GM12878 (cell line): ENCODE results near the gene MAP2K7. TPM values are rescaled to one million over a fixed set of nuclear protein-coding genes. Genes with fewer than 3 reads are reported as not detected.
"Not testable (repeated sequence)": the region's sequence is repeated elsewhere in the genome, so short reads cannot be mapped to it uniquely, and the experiment has no call there.

ENCODE experiments used
- ATAC-seq: fragments of 200-7000 bp; cut with Tn5 transposase; 3 replicates; pipeline ENCODE4 v1.9.1; 2020; ENCODE audit warnings: mild to moderate bottlenecking, moderate library complexity
- BruUV-seq: library from RNA; stranded (reverse); fragments of 400-500 nt; replicated peaks from 2 replicates; lab custom pipeline; 2021; lab: Mats Ljungman, UMichigan
- CTCF ChIA-PET: fragments of 300-600 bp; sonication (Branson Sonifier 250); formaldehyde crosslinking; extraction: SDS; loops from one replicate; lab custom pipeline; 2021; ENCODE audit warnings: inconsistent platforms; lab: Yijun Ruan, JAX
- POLR2A ChIA-PET: fragments of 350-600 bp; formaldehyde crosslinking; extraction: SDS; loops from one replicate; lab custom pipeline; 2021; ENCODE audit warnings: inconsistent platforms; lab: Charles Lee
- RAD21 ChIA-PET: fragments of 300-600 bp; sonication (Branson Sonifier 250); formaldehyde crosslinking; loops from one replicate; lab custom pipeline; 2023; ENCODE audit warnings: antibody characterized with exemption; ENCODE audit not compliant: unreplicated experiment; lab: Charles Lee
- SMC1A ChIA-PET: fragments of 300-600 bp; sonication (Branson Sonifier 250); formaldehyde crosslinking; loops from one replicate; lab custom pipeline; 2023; ENCODE audit not compliant: unreplicated experiment, uncharacterized antibody; lab: Charles Lee
- DNase-seq: peaks from one replicate; pipeline ENCODE4 v3.0.0-alpha.2; 2011; ENCODE audit warnings: low read depth, low spot score
- FAIRE-seq: peaks from 3 replicates; lab custom pipeline; 2011; peaks lifted over from hg19 to GRCh38; lab: Jason Lieb, UNC
- H2AFZ ChIP-seq: 2 replicates; pipeline ENCODE4 v1.6.0; 2011; ENCODE audit warnings: low read depth, low read length, control low read depth; ENCODE audit not compliant: control insufficient read depth
- H3K27ac ChIP-seq: 2 replicates; pipeline ENCODE4 v1.5.1; 2011; ENCODE audit warnings: control low read depth; ENCODE audit not compliant: control insufficient read depth, insufficient read depth
- H3K27me3 ChIP-seq, 2 experiments: replicated peaks in 1 of 2; 2 replicates each; pipeline versions ENCODE4 v1.6.0 to v1.6.1; 2011; ENCODE audit warnings: low read length in 1 of 2; ENCODE audit not compliant: control insufficient read depth in 2 of 2, insufficient read depth in 2 of 2
- H3K36me3 ChIP-seq, 2 experiments: 2 replicates each; pipeline ENCODE4 v1.5.1; 2011; ENCODE audit warnings: low read length in 1 of 2; ENCODE audit not compliant: control insufficient read depth in 2 of 2, insufficient read depth in 2 of 2
- H3K4me1 ChIP-seq: 2 replicates; pipeline ENCODE4 v1.6.1; 2011; ENCODE audit warnings: mild to moderate bottlenecking, low read length, moderate library complexity, mixed read lengths; ENCODE audit not compliant: control insufficient read depth, insufficient read depth
- H3K4me2 ChIP-seq: 2 replicates; pipeline ENCODE4 v1.6.0; 2011; ENCODE audit warnings: control low read depth; ENCODE audit not compliant: control insufficient read depth, insufficient read depth
- H3K4me3 ChIP-seq: fragments of 200-600 bp; sonication (generic); 2 replicates; pipeline ENCODE4 v1.5.1; 2016
- H3K79me2 ChIP-seq: 2 replicates; pipeline ENCODE4 v1.6.0; 2011; ENCODE audit warnings: low read length; ENCODE audit not compliant: control insufficient read depth, insufficient read depth
- H3K9ac ChIP-seq: 2 replicates; pipeline ENCODE4 v1.8.0; 2011; ENCODE audit warnings: low read length, control low read depth, mixed read lengths; ENCODE audit not compliant: control insufficient read depth, insufficient read depth
- H3K9me3 ChIP-seq: replicated peaks from 3 replicates; pipeline ENCODE4 v1.5.1; 2011; ENCODE audit warnings: mild to moderate bottlenecking, low read length; ENCODE audit not compliant: control insufficient read depth, insufficient read depth
- H4K20me1 ChIP-seq: 2 replicates; pipeline ENCODE4 v1.6.0; 2011; ENCODE audit not compliant: control insufficient read depth, insufficient read depth
- DPF2 ChIP-seq: fragments of 450-650 bp; IDR thresholded peaks from 2 replicates; pipeline ENCODE4 v1.6.1; 2017; ENCODE audit warnings: mild to moderate bottlenecking
- IKZF1 ChIP-seq: fragments of 450-650 bp; conservative IDR thresholded peaks from 2 replicates; pipeline ENCODE4 v1.6.1; 2017; ENCODE audit warnings: antibody characterized with exemption, mild to moderate bottlenecking
- NFIC ChIP-seq: IDR thresholded peaks from 2 replicates; pipeline ENCODE4 v1.6.1; 2012; ENCODE audit warnings: low read depth, mild to moderate bottlenecking, inconsistent platforms, low read length, moderate library complexity
- RBBP5 ChIP-seq: fragments of 200-600 bp; sonication (generic); conservative IDR thresholded peaks from 2 replicates; pipeline ENCODE4 v1.6.1; 2016
- RUNX3 ChIP-seq: IDR thresholded peaks from 2 replicates; pipeline ENCODE4 v1.6.1; 2012; ENCODE audit warnings: low read length, inconsistent platforms
- SRF ChIP-seq, 2 experiments: IDR thresholded peaks; 2 replicates each; pipeline ENCODE4 v1.6.1; 2011; ENCODE audit warnings: low read depth in 2 of 2, low read length in 2 of 2, mild to moderate bottlenecking in 1 of 2, moderate library complexity in 1 of 2
- ZNF274 ChIP-seq: IDR thresholded peaks from one replicate; pipeline ENCODE4 v1.8.0; 2011; ENCODE audit not compliant: insufficient read length, insufficient read depth
- WGBS: methylation state at CpG from one replicate; pipeline ENCODE4 v1.1.6; 2016; ENCODE audit warnings: low lambda C conversion rate; ENCODE audit not compliant: insufficient replicate concordance, insufficient coverage; ENCODE audit errors: missing lambda C conversion rate; 5-methylcytosine and 5-hydroxymethylcytosine counted together
- in situ Hi-C: fragments of 300-500 bp; cut with MboI; formaldehyde crosslinking; loops from 9 replicates; pipeline ENCODE4 v1.14.3; 2018; ENCODE audit warnings: mixed read lengths
- intact Hi-C: fragments of 100-400 bp; cut with micrococcal nuclease; formaldehyde crosslinking; loops from one replicate; pipeline ENCODE4 v1.14.2; 2022; ENCODE audit not compliant: unreplicated experiment
- polyA plus RNA-seq, 11 experiments: library from polyadenylated mRNA; depleted of rRNA in 4 of 11; unstranded in 6 of 11; stranded (reverse) in 5 of 11; fragments of >200 nt; fragmentation: Nextera tagmentation in 4 of 11; fragmentation: Illumina TruSeq in 1 of 11; extraction: Ambion mirVana in 4 of 11; extraction: Trizol in 1 of 11; gene quantifications; 1 replicate in 1 of 11; 2 replicates in 10 of 11; pipeline versions ENCODE4 v1.2.1 to v1.2.3, GENCODE V29; 2011 to 2016; ENCODE audit warnings: inconsistent platforms in 2 of 11, missing spikeins in 2 of 11, low read depth in 1 of 11
- total RNA-seq, 4 experiments: library from RNA; depleted of rRNA in 3 of 4; stranded (reverse); fragments of >200 nt in 3 of 4; fragmentation: Illumina TruSeq in 1 of 4; extraction: Trizol in 1 of 4; gene quantifications; 2 replicates each; pipeline versions ENCODE4 v1.2.1 to v1.2.3, GENCODE V29; 2013 to 2021
- TF ChIP-seq, protein P1 (sequence below): fragments of 450-650 bp; IDR thresholded peaks from 2 replicates; pipeline ENCODE4 v1.6.1; 2016; ENCODE audit warnings: mild to moderate bottlenecking
- TF ChIP-seq, protein P2 (sequence below): fragments of 450-650 bp; IDR thresholded peaks from 2 replicates; pipeline ENCODE4 v1.6.1; 2017; ENCODE audit warnings: mild to moderate bottlenecking, low read depth, inconsistent platforms; ENCODE audit not compliant: poor library complexity, severe bottlenecking

MAP2K7 gene
- total and polyA plus RNA-seq, 10 of the 15 experiments (the other 5 are each of a cell fraction or from before 2014, with no cell fraction given) = 0.34 to 32.2 (median 6.7) TPM

DNA sequence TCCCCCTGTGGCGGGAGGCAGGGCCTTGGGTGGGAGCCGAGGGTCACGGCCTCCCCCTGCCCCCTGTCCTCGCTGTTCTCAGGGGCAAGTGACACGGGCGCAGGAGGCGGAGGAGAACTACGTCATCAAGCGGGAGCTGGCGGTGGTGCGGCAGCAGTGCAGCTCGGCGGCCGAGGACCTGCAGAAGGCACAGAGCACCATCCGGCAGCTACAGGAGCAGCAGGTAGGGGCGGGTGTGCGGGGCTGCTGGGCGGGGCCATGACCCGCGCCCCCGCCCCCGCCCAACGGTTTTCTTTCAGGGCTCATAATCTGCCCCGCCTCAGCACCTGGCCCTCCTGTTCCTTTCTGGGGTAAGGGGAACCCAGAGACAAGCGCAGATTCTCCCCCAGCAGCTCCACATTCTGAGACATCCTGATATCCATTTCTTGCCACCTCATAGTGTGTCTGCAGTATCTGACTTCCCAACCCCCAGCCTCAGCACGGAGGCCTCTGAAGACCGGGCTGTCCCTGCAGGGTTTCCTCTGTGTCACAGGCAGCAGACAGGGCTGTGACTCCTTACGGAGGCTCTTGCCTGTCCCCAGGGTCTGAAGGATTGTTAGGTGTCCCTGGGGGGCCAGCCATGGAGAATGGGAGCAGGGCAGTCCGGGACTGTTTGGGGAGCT, 45.4 kb upstream of the MAP2K7 start (continued):
- TF ChIP-seq RBBP5 = no peak

DNA sequence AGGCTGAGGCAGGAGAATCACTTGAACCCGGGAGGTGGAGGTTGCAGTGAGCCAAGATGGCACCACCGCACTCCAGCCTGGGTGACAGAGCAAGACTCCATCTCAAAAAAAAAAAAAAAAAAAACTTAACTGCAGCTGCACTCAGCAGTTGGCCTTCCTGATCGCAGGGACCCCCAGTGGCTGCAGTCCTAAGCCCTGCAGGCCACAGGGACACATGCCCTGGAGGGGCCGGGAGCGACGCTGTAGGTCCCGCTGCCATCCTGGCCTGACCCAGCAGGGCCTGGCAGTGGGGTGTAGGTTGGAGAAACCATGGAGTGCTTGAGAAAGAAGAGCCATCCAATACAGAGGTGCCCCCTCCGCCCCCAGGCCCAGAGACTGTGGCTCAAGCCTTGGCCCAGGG, 44.6 kb upstream of the MAP2K7 start:
- H2AFZ ChIP-seq, H4K20me1 ChIP-seq, RAD21 ChIA-PET, DNase-seq, H3K36me3 ChIP-seq, intact Hi-C loops, POLR2A ChIA-PET, H3K27ac ChIP-seq, in situ Hi-C loops, H3K9ac ChIP-seq, FAIRE-seq, SMC1A ChIA-PET, H3K79me2 ChIP-seq, H3K4me1 ChIP-seq, H3K4me3 ChIP-seq, ATAC-seq, BruUV-seq, H3K9me3 ChIP-seq, H3K4me2 ChIP-seq: not testable (repeated sequence)
- 84% methylated on average over 7 of the region's 8 CpGs for WGBS
- CTCF ChIA-PET = interaction anchor here (0.6 to 1.6 kb wide), 2 partner anchors 10 to 23 kb away, joined by 3 to 5 read pairs; no protein-coding TSS in a partner anchor
- peaks cover under 1 to 10% of the 10 kb centered on the region in 2 experiments; a peak in 3 of 4 replicates for H3K27me3 ChIP-seq

DNA sequence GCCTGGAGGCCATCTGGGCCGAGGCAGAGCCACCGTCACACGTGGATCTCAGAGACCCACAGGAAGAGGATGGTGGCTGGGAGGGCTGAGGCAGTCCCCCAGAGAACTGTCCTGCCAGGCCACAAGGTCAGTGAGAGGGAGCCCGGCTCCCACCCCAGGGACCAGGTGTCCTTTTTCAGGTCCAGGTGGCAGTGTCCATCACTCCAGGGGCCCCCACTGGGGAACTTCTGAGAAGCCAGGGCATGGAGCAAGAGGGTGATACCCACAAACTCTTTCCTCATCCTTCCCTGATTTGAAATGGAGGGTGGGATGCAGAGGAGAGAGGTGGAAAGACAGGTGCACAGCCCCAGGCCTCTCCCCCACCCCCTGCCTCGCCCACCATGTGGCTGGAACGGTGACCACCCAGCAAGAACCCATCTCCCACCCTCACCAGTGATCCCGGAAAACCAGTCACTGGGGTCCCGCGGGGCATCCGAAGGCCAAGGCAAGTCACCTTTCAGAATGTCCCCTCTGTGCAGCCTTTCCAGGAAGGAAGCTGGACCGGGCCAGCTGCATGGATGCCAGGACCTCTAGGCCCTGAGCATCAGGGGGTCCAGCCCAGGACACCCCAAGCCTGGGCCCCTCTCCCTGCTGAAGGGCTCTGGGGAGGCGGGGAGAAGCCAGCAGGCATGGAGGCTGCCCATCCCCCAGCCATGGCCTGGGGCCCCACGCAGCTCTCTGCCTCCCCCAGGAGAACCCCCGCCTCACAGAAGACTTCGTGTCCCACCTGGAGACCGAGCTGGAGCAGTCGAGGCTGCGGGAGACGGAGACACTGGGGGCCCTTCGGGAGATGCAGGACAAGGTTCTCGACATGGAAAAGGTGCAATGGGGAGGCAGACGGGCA, 43.6 kb upstream of the MAP2K7 start:
- no peaks in the 10 kb centered on the region; the same call in 2 of the 3 replicates for H3K9me3 ChIP-seq
- H3K27ac ChIP-seq = no peak overlapping the region
- no TSS peak for BruUV-seq
- ATAC-seq = no peak
- DNase-seq = no peak
- WGBS = 73% methylated on average over 22 of the region's 22 CpGs
- FAIRE-seq = no peak
- no peak overlapping the region for H3K4me2 ChIP-seq
- peaks cover 7% of the 10 kb centered on the region; the same call in 1 of the 2 replicates for H3K4me1 ChIP-seq
- no peak overlapping the region for H2AFZ ChIP-seq
- RAD21 ChIA-PET = no interaction called here
- CTCF ChIA-PET = no interaction called here
- no peaks in the 10 kb centered on the region for H3K36me3 ChIP-seq
- TF ChIP-seq IKZF1 (no peak), ZNF274 (no peak), RUNX3 (no peak), NFIC (no peak), DPF2 (no peak), SRF (IDR thresholded peaks at IDR 0.05; ENCODE audit: low read depth in 2 of 2, low read length in 2 of 2) (no peak)
- TF ChIP-seq, protein P1, sequence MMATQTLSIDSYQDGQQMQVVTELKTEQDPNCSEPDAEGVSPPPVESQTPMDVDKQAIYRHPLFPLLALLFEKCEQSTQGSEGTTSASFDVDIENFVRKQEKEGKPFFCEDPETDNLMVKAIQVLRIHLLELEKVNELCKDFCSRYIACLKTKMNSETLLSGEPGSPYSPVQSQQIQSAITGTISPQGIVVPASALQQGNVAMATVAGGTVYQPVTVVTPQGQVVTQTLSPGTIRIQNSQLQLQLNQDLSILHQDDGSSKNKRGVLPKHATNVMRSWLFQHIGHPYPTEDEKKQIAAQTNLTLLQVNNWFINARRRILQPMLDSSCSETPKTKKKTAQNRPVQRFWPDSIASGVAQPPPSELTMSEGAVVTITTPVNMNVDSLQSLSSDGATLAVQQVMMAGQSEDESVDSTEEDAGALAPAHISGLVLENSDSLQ = no peak
- TF ChIP-seq, protein P2, sequence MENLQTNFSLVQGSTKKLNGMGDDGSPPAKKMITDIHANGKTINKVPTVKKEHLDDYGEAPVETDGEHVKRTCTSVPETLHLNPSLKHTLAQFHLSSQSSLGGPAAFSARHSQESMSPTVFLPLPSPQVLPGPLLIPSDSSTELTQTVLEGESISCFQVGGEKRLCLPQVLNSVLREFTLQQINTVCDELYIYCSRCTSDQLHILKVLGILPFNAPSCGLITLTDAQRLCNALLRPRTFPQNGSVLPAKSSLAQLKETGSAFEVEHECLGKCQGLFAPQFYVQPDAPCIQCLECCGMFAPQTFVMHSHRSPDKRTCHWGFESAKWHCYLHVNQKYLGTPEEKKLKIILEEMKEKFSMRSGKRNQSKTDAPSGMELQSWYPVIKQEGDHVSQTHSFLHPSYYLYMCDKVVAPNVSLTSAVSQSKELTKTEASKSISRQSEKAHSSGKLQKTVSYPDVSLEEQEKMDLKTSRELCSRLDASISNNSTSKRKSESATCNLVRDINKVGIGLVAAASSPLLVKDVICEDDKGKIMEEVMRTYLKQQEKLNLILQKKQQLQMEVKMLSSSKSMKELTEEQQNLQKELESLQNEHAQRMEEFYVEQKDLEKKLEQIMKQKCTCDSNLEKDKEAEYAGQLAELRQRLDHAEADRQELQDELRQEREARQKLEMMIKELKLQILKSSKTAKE = no peak
- H3K79me2 ChIP-seq = no peaks in the 10 kb centered on the region
- POLR2A ChIA-PET = no interaction called here
- H4K20me1 ChIP-seq = no peaks in the 10 kb centered on the region
- no peak overlapping the region for H3K9ac ChIP-seq
- H3K27me3 ChIP-seq = peaks cover 2 to 13% of the 10 kb centered on the region in 2 experiments; a peak in 3 of 4 replicates
- SMC1A ChIA-PET = no interaction called here
- intact Hi-C loops (no loop called here), in situ Hi-C loops (no loop called here)
- H3K4me3 ChIP-seq = no peak overlapping the region
